Stimulated activated CD8-positive, alpha-beta memory T cell treated with anti-CD3 and anti-CD28 coated beads, Interleukin-2, amount 100 ng/mL, for 1 hour (primary cell): ENCODE results near the gene PRPF38A.
"Not testable (repeated sequence)": the region's sequence is repeated elsewhere in the genome, so short reads cannot be mapped to it uniquely, and the experiment has no call there.

Experiments used
- DNase-seq, 2 donors: peaks; one replicate each; pipeline ENCODE4 v3.0.0-alpha.2; 2020; ENCODE audit warnings: low read depth in 2 of 2

The PRPF38A gene, protein sequence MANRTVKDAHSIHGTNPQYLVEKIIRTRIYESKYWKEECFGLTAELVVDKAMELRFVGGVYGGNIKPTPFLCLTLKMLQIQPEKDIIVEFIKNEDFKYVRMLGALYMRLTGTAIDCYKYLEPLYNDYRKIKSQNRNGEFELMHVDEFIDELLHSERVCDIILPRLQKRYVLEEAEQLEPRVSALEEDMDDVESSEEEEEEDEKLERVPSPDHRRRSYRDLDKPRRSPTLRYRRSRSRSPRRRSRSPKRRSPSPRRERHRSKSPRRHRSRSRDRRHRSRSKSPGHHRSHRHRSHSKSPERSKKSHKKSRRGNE

DNA sequence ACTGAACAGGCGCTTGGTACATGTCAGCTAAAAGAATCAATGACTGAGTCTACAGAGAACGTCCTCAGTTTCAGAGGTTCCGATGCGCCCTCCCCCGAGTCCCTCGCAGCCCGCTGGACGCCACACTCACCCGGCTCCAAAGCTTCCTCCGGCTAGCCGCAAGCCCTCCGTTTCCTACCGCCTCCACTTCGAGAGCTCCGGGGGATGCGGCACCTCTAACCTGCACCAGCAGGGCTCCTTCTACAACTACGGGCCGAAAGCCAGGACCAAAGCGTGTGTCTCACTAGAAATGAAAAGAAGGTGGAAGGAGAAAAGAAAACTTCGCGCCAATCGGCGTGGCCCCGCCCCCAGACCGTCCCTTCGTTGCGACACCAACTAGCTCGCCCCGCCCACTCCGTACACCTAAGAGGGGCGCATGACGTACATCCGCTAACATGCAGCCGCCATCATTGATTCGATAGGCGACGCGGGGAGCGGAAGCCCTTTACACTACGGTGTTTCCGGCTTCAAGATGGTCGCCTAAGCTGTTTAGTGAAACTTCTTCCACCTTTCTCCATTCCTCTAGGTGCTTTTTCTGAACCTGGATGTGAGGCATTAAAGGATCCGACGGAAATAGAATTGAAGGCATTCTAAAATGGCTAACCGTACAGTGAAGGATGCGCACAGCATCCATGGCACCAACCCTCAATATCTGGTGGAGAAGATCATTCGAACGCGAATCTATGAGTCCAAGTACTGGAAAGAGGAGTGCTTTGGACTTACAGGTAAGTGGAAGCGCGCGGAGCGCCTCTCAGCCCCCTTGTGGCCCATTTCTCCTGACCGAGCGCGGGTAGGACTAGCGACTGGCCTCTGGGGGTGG lies at the start of gene PRPF38A, which contains the start of gene ORC1:
TSS of gene PRPF38A (plus strand) at position 487 of the 859 bp plus-strand sequence. CDS start at position 635, 148 bp downstream.
TSS of gene ORC1 (minus strand) at position 308 of the 859 bp plus-strand sequence. CDS start 2,200 bp downstream, outside the sequence.
- DNase-seq, result peak; percentile 94 to 98

DNA sequence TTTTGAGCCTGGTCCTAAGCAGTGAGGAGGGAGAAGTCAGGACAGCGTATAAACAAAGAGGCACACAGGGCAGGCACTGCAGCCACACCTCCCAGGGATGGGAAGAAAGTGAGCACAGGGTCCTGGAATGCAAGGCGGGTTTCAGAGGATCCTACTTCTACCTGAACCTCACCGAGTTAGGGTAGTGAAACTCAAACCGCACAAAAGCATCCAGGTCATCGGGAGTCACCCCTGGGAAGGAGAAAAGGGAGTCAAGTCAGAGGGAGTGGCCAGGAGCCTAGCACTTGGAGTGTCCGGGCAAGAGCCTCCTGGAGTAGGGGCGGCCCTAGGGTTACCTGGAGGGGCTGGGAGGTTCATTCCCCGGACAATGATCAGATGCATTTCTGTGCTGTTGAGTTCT lies 49.0 kb upstream of the PRPF38A start:
- no peak for DNase-seq

DNA sequence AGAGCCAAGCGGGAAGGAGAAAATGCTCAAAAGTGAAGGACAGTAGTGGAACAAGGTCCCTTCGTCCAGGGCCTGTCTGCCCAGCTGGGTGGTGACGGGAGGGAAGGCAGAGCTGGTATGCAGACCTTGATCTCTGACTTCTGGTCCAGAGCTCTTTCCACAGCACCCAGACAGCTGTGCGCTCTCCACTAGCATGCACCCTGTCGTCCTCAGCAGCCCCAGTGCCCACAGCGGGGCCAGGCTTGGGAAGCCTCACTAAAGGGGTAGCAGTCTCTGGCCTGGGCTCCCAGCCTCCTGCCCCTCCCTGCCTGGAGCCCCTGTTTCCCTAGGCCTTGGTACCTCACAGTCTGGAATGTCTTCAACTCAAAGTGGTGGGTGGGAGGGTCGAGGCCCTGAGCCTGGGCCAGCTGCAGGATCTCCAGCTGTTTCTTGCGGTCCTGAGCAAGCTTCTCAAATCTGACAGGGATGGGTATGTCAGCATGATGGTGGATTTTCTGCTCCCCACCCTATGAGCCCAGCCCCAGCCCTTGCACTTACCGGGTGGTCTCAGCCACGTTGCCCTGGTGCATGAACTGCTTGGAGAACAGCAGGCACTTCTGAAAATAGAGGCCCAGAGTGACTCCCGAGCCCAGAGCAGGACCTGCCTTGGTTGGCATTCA lies 48.4 kb upstream of the PRPF38A start:
- DNase-seq, result no peak

DNA sequence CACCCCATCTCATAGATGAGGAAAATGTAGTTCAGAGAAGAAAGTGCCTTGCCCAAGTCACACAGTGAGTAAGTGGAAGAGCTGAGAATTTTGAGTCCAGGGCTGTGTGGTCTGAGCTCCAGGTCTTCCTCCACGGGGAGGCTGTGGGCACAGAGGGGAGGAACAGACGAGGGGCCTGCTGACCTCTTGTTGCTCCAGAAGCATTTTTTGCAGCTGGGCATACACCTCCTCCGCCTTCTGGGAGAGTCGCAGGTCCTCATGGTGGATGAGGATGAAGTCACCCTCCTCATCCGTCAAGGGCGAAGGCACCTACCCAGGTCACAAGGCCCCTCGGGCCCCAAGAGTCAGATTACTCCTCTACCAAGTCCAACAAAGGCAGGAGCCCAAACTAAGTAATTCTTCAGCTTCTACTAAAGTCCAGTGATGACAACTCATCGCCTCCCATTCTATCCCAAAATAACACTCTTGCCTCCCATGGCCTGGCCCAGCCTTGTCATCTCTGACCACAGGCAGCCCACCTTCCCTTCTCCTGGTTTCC lies 47.5 kb upstream of the PRPF38A start:
- DNase-seq, result no peak

DNA sequence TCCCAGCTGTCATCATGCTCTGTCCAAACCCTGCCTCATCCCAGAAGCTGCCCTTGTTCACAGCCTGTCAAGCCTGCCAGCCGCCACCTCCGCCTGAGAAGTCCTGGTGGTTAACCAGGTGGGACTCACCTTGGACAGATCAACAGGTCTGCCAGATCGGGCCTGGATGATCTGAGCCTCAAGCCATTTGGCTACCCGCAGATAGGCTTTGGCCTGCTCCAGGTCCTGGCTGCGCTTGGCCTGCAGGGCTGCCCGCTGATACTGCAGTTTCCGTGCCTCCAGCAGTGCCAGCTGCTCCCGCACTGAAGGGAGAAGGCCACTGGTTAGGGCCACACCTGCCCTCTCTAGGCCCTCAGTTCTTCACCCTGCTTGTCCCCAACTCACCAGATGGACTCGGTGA lies 47.0 kb upstream of the PRPF38A start:
- DNase-seq, result no peak

DNA sequence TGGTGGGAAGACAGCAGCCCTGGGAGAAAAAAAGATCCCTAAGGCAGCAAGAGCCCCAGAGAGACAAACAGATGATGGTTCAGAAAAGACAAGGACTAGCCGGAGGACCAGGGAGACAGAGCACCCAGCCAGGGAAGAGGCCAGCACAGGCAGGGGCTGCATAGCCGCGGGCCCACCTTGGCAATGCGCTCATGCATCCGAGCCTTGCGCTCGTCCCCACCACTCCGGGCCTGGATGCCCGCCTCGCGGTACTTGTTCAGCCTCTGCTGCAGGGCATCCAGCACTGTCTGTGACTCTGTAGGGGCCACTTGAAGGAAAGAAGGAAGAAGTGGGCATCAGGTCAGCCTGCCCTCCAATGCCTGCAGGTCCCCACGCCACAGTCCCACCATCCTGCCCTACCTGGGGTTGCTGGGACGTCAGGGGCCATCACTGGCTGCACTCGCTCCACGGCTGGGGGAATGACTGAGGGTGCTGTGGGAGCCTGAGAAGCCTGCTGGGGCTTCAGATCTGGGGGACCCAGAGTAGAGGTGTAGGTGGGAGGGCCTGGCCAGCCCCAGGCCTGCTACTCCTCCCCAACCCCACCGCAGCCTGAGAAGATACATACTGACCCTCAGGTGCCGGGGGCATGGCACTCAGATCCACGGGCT lies 45.4 kb upstream of the PRPF38A start:
- no peak for DNase-seq

DNA sequence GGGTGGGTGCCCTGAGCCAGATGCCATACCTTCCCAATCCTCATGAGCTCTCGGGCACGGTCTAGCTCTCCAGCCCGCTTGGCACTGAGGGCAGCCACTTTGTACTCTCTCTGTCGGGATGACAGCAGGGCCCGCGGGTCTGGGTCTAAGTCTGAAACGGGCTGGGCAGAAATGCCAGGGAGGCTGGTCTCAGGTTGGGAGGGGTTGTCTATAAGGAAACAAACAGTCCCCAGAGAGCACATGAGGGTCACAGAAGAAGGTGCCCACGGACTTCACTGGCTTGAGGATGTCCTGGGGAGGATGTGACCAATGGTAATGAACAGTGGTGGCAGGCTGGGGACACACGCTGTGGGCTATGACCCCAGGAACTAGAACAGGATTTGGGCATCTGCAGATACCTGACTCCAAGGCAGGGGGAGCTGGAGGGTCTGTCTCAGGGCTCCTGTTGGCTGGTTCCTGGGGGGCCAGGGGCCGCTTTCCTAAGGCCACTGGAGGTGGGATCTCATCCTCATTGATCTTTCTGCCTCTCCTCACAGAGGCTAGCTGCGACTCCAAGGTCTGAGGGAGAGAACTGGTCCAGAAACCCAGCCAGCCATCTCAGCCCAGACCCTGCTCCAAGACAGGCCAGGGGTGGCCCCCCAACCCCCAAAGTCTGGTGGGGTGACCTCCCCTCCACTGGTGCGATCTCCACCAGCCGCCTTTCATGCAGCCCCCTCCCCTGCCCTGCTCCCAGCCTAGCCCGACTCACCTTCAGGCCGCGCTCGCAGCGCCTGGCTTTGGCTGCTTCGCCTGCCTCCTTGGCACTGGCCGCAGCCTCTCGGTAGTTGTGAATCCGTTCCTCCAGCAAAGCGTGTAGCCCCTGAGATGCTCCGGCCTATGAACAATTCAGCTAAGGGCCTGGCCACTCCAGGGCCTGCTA lies 44.5 kb upstream of the PRPF38A start:
- no peak for DNase-seq

DNA sequence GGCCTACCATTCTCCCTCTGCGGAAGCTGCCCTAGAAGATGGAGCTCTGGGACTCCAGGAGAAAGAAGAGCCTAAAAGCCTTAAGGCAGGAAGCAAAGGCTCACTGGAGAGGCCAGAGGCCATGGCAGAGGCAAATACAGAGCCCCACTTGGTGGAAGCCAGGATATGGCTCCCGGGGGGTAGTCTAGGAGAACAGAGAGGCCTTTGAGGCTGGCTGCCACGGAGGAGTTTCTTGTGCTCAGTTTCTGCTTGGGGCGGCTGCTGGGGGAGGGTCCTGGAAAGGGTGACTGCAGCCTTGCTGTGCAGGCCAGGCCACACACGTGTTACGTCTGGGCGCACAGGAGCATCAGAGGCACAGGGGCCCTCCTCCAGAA lies 43.8 kb upstream of the PRPF38A start:
- no peak for DNase-seq

DNA sequence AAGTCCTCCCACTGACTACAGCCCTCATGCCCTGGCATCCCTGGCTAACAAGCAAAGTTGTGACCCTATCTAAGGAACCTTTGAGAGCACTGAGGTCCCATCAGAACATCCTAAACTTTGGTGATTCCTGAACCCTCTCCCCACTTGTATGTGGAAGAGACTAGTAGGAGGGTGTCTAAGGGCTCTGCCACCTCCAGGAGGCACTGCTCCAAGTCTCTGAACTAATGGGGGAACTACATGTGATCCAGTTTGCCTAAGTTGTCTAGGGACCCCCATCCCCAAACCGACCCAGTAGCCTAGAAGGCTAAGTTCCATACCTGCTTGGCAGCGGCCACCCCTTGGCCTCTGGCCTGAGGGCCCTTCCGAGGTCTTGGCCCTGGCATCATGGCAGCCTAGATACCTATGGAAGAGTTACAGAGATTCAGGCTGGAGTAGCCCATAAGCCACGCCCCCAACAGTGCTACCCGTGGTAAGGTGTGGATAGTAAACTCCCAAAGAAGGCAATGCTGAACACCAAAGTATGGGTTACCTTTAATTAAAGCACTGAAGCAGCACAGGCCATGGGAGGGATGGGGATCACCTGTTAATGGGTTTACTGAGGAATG lies 40.1 kb upstream of the PRPF38A start:
- no peak for DNase-seq

DNA sequence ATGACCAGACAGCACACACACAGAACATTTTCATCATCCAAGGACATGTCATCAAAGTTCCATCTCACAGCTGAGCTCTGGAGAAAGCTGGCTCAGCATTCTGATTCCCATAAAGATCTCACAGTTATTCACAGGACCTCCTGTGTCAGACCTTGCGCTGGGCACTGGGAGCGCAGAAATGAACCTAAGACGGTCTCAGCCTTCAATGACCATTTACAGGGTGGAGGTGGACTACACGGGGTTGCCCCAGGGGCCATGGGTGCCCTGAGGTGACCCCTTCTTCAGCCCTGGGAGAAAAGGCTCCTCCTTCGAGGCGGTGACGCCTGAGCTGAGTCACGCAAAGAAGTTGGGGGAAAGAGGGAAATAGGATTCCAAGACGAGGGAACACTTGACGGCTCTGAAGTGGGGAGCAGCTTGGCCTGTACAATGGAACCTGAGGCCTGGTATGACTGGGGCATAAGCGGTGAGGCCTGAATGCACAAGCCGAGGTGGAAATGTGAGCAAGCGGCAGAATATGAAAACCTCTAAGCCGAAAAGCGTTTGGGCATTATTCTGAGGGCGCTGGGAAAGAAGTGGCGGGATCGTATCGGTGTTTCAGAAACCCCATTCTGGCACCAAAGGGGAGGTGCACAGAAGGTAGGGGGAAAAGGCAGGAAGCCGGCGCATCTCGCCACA lies 39.2 kb upstream of the PRPF38A start:
- DNase-seq, result no peak

DNA sequence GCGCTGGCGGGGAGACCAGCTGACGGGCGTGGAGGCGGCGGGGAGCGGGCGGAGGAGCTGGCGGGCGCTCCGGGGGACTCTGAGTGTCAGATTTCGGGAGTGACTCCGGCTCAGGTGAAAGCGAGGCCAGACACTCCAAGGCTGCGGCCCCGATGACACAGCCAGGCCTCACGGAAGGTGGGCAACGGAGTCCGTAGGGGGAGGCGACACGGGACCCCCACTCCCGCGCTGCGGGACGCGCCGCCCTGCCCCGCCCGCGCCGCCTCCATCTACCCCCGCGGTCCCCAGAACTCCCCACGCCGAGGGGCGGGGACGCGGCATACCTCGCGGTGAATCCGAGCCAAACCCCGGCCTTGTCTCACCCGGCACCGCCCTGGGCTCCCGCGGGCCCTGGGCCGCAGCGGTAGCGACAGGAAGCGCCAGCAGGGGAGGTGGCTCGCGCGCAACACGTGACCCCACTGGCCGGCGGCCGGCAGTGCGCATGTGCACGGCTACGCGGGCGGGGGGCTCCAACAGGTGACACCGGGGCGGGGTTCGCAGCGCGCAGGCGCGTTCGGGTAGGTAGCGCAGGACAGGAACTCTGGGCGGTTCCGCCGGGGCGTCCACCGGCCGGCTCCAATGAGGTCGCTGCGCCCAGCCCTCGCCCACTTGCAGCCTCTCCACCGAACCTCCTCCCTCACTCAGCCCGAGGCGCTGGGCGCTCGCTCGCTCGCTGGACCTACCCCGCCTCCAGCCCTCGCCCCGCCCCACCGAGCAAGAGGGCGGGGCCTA lies 38.5 kb upstream of the PRPF38A start, which contains the start of gene CC2D1B:
TSS of gene CC2D1B (minus strand) at position 460 of the 771 bp plus-strand sequence. CDS start 1,585 bp downstream, outside the sequence.
- DNase-seq, result peak; percentile 98 to 99

DNA sequence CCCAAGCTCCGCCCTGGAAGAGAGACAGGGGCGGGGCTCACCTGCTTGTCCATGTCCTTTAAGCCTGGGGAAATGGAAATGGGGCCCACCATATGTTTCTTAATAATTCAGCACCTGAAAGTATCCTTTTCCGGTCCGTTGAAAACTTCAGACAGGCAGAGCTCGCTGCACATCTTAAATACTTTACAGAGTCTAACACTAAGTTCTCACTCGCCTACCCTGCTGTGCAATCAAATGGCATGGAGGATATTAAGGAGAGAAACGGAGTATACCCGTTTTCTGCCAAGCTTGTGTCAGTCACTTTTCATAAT lies 37.9 kb upstream of the PRPF38A start:
- DNase-seq, result no peak

DNA sequence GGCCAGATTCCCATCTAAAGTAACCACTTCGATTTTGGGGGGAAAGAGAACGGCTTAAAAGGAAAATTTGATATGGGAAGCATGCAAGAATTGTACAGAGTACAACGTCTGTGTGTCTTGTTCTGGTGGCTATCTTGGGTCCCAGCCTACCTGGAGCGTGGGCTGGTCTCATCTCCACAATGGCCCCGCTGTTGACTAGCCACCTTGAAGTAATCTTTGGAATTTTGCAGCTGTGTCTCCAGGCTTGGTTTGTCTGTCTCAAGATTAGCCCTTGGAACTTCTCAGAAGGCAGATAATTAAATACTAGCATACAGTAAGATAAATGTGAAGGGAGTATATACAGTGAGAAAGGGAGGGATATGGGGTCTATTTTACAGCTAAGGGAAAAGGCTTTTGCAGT lies 37.1 kb upstream of the PRPF38A start:
- DNase-seq, result no peak

DNA sequence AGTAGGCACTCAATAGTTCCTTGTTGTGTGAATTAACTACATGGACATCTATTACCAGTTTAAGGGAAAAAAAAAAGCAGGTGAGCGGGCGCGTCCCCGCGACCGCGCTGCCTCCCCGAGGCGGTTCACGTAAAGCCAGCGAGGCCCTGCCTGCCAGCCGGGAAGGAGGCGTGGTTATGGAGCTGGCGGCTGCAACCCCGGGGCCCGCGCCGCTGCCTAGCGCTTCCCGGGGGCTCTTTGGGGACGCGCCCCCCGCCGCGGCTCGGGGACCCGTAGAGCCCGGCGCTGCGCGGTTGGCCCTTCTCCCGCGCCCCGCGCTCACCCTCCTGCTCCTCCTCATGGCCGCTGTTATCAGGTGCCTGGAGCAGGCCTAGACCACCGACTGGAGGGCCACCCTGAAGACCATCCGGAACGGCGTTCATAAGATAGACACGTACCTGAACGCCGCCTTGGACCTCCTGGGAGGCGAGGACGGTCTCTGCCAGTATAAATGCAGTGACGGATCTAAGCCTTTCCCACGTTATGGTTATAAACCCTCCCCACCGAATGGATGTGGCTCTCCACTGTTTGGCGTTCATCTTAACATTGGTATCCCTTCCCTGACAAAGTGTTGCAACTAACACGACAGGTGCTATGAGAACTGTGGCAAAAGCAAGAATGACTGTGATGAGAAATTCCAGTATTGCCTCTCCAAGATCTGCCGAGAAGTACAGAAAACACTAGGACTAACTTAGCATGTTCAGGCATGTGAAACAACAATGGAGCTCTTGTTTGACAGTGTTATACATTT lies 35.8 kb upstream of the PRPF38A start:
- DNase-seq, result peak in 1 of 2 donors; percentile 34

DNA sequence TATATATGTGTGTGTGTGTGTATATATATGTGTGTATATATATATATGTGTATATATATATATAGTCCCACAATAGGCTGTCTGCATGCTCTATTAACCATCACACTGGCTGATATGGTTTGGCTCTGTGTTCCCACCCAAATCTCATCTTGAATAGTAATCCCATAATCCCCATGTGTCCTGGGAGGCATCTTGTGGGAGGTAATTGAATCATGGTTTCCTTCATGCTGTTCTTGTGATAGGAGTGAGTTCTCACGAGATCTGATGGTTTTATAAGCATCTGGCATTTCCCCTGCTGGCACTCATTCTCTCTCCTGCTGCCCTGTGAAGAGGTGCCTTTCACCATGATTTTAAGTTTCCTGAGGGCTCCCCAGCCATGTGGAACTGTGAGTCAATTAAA lies 34.6 kb upstream of the PRPF38A start:
- not testable (repeated sequence) for DNase-seq

DNA sequence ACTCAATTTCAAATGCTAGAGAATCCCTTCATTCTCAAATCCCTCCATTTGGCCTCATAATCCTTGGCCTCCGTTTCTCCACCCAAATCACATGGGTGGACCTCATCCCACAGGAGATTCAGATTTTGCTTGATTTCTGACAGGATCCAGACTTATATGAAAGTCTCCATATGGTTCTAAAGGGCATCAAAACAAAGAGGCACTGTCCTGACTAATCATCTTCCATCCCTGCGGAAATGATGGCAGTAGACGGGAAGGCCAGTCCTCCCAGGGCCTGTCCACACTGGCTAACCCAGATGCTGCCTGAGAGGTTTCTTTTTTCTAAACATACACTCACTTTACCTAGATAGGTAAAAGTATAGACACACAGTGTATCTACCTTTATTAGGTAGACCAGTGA lies 19.0 kb upstream of the PRPF38A start:
- DNase-seq, result no peak

DNA sequence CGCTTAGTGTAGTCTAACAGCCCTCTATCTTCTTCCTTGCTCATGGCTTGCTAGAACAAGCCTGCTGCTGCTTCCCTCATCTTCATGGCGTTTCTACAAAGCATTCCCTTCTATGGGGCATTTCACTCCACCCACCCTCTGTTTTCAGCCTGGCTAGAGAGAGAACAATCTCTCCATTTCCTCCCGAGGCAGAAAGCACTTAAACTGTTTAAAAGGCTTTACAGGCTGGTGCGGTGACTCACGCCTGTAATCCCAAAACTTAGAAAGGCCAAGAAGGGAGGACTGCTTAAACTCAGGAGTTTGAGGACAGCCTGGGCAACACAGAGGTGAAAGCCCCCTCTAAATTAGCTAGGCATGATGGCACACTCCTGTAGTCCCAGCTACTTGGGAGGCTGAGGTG lies 17.9 kb upstream of the PRPF38A start:
- DNase-seq, result no peak

DNA sequence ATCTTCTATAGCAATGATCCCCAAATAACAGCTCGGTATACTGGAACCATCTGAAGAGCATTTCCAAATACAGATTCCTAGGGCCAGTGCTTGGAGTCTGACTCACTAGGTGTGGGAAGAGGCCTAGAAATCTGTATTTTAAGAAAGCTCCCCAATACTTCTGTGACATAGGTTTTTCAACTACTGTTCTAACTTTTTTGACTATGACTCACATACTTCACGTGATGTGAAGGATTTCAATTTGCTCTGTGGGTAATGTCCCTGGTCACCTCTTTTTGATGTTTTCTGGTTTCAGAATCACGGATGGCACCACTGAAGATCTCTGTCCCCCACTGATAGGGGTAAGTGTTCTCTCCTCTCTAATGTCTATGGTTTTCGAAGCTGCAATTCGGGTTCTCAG lies 11.2 kb upstream of the PRPF38A start:
- no peak for DNase-seq
